SHP77 treated with DMSO at 0.1 percent for 48 hours (cell line): ENCODE data around the gene SEC14L1.
A peak's percentile ranks its signal among the peaks of the same experiment; 100 is the strongest.
"Not testable (repeated sequence)": the region's sequence is repeated elsewhere in the genome, so short reads cannot be mapped to it uniquely, and the experiment has no call there.

Experiments
- DNase-seq: peaks from one replicate; lab custom pipeline; 2025; lab: John Stamatoyannopoulos, UW

Gene SEC14L1

GRCh38 chr17:77237232-77238008 is 96.7 kb downstream of the SEC14L1 start:
- DNase-seq = no peak

DNA sequence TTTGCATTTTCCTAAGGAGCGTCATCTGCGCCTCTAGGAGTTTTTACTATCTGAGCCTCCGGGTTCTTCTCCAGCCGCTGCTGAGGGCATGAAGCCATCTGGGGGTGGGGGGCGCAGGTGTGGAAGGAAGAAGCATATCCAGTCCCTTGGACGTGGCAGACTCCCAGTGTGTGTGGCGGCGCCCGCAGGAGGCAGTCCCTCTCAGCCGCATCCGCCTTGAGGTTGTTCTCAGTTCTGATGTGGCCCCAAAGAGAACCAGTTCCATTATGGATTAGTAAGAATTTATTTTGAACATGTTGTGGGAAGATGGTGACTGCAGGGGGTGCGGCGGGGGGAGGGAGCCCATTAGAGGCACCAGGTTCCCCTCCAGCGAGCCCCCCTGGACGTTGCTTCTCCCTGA is 100.2 kb downstream of the SEC14L1 start:
- DNase-seq = no peak

GRCh38 chr17:77242118-77242851 is 101.5 kb downstream of the SEC14L1 start:
- no peak for DNase-seq

DNA sequence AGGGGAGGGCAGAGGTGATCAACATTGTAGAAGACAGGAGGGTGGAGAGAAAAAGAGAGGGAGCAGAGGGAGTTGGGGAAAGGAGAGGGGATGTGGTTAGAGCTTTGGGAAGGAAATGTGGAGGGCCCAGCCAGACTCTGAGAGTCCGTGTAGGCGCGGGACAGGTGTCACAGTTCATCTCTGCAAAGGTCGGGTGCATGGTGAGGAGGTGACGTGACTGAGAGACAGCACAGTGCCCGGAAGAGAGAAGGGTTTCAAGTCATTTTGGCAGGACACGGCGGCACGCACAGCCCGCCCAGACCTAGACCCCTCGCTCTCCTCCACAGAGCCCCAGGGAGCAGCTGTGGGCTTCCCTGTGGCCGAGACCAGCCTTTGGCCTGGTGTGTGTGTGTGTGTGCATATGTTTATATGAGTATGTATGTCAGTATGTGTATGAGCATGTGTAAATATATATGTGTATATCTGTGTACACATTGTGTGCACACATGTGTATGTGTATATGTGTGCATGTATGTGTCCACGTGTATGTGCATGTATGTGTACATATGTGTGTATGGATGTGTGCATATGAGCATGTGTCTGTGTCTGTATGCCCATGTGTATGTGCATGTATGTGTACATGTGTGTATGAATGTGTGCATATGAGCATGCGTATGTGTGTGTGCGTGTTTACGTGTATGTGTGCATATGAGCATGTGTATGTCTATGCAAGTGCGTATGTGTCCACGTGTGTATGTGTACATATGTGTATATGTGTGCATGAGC is 104.6 kb downstream of the SEC14L1 start:
- DNase-seq = no peak

GRCh38 chr17:77246110-77247047 is 105.6 kb downstream of the SEC14L1 start:
- DNase-seq = no peak

GRCh38 chr17:77247048-77247541 is 106.3 kb downstream of the SEC14L1 start:
- peak; percentile 19 for DNase-seq

- no peak for DNase-seq
These were observed 106.8 kb downstream of the SEC14L1 start for GRCh38 chr17:77247609-77248008.

DNA sequence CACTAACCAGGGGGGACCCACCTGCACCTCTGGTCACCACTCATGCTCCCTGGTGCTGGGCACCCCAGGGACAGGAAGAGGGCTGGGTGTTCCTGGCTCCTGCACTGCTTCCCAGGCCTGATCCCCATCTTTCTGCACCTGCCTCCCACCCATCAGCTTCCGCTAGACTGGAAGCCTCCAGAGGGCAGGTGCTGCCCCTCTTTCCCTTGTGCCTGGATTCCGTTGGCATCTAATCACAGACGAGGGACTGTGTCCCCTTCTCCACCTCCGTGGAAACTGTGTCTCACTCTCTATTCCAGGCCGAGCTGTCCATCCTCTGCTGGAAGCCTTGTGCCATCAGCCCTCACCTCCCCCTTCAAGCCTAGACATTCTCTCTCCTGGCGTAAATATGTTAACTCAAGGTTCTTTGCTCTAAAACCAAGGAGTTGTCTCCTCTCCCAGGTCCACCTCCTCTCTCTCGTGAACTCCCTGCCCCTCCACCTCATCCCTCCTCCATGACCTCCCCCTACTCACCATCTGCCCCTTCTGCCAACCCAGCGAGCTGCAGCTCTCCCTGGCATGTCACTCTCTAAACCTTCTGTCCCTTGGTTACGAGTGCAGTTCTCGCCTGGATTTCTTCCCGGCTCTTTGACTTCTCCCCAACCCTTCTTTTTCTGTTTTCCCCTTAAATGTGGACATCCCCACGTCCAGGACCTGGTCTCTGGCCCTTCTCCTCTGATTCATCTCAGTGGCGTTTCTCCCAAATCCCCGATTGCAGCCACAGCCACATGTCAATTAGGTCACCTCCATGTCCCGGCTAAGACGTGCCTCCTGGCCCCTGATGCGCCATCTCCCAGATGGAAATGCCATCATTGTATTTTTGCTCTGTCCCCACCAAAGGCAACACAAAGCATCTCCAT is 107.7 kb downstream of the SEC14L1 start:
- DNase-seq = no peak

- DNase-seq = no peak
These were observed 110.9 kb downstream of the SEC14L1 start for GRCh38 chr17:77251622-77252183.

DNA sequence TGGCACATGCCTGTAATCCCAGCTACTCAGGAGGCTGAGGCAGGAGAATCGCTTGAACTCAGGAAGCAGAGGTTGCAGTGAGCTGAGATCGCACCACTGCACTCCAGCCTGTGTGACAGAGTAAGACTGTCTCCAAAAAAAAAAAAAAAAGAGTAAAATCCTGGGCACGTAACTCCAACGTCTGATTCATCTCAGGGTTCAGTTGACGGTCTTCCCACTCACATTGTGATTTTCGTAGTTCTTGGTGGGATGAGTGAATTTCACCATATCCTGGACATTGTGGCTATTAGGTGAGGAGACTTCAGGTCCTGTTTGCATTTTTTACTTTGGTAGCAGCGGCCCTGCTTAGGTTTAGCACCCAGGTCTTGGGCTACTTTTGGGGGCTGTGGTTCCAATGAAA is 111.5 kb downstream of the SEC14L1 start:
- DNase-seq = not testable (repeated sequence)

GRCh38 chr17:77253611-77254051 is 112.9 kb downstream of the SEC14L1 start:
- DNase-seq = no peak

DNA sequence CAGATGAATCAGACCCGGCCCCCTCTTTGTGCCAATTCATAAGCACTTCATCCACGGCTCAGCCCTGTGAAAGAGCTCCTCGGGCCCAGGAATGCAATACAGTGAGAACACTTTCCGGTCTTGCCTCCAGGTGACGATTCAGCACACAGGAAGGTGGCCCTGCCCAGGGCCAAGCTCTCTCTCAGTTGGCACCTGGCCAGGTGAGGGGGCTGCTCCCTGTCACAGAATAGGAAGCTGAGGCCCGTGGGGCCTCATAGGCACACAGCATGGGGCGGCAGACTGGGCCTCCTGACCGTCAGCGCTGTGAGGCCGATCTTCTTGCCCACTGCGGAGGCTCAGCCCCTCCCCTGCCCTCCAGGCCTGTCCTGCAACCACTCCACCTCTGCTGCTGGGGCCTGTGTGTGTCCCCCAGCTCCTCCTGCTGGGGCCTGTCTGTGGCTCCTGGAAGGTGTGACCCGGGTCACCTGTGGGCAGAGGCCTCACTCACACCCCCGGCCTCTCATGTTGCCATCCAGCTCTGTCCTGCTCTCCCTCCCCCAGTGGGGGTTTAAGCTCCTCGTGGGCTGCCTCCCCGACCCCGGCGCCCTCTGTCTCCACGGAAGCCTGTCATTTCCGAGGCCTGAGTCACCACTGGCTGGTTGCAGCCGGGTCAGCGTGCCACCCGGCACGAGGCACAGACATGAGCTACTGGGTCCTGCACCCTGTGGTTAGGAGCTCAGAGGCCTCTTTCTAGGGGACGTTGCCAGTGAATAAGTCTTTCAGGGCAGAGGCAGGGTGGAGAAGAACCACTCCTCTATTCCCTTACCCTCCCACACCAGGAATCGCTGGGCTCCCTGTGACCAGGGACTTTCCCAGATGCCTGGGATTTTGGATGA is 114.4 kb downstream of the SEC14L1 start:
- no peak for DNase-seq

DNA sequence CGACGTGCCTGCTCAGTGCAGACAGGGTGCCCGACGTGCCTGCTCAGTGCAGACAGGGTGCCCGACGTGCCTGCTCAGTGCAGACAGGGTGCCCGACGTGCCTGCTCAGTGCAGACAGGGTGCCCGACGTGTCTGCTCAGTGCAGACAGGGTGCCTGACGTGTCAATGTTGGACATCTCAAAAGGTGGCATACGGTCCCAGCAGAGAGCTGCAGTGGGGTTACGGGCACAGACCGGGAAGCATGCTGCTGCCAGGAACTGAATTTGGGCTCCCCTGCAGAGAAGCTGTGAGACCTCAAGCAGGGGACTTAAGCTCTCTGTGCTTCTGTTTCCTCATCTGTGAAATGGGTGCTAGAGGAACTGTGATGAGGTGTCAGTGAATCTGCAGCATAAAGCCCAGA is 115.2 kb downstream of the SEC14L1 start:
- DNase-seq = not testable (repeated sequence)

DNA sequence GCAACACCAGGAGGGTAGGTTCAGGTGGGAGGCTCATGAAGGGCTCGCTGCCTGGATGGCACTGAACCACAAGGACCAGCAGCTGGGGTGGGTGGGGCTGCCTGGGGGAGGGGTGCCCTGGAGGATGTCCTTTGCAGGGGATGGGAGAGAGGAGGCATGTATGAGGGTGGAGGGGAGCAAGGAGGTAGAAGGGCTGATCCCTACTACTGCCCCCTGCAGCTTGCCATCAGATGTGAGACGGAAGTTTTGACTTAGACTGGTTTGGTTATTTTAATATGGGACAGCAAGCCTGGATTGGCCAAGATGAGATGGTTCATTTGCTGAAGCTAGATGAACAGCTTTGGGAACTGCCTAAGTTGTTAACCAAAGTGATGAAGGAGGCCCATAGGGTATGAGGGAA is 115.9 kb downstream of the SEC14L1 start:
- no peak for DNase-seq

- no peak for DNase-seq
These were observed 116.4 kb downstream of the SEC14L1 start for GRCh38 chr17:77257169-77257568.

GRCh38 chr17:77257596-77258458 is 117.1 kb downstream of the SEC14L1 start:
- no peak for DNase-seq

DNA sequence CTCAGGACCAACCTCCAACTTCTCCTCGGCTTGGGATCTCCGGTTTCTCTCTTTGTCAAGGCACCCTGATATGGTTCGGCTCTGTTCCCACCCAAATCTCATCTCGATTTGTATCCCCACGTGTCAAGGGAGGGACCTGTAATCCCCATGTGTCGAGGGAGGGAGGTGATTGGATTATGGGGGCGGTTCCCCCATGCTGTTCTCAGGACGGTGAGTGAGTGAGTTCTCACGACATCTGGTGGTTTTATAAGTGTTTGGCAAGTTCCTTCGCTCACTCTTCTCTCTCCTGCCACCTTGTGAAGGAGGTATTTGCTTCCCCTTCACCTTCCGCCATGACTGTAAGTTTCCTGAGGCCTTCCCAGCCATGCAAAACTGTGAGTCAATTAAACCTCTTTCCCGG is 117.9 kb downstream of the SEC14L1 start:
- no peak for DNase-seq
